HG02885 (cell line): ENCODE data around the gene PDE6B.
"Not testable (repeated sequence)": the region's sequence is repeated elsewhere in the genome, so short reads cannot be mapped to it uniquely, and the experiment has no call there.

Experiments used
- ATAC-seq: cut with Tn5 transposase; IDR thresholded peaks from one replicate; pipeline ENCODE4 v1.9.1; 2021; ENCODE audit warnings: mild to moderate bottlenecking; ENCODE audit not compliant: unreplicated experiment, poor library complexity

PDE6B gene

DNA sequence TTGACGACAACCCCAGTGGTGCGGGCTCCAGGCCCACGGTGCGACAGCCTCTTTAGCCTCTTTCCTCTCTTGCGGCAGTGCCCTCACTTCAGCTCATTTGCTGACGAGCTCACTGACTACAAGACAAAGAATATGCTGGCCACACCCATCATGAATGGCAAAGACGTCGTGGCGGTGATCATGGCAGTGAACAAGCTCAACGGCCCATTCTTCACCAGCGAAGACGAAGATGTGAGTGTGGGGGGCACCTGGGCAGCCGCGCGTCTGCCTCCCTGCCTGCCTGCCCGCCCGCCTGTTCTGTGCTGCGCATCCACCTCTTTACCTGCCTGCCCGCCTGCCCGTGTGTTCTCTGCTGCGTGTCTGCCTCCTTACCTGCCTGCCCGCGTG is 9.2 kb downstream of the PDE6B start:
- ATAC-seq: no peak

DNA sequence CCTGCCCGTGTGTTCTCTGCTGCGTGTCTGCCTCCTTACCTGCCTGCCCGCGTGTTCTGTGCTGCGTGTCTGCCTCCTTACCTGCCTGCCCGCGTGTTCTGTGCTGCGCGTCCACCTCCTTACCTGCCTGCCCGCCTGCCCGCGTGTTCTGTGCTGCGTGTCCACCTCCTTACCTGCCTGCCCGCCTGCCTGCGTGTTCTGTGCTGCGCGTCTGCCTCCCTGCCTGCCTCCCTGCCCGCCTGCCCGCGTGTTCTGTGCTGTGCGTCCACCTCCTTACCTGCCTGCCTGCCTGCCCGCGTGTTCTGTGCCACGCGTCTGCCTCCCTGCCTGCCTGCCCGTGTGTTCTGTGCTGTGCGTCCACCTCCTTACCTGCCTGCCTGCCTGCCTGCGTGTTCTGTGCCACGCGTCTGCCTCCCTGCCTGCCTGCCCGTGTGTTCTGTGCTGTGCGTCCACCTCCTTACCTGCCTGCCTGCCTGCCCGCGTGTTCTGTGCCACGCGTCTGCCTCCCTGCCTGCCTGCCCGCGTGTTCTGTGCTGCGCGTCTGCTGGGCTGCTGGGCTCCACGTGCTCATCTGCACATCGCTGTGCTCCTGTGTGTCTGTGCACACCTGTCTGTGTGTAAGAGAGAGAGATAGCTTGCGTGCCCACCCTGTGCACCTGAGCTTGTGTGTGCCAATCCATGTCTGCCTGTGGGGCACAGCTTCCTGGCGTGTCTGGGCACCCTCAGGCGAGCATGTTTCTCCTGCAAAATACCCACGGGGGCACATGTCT is 9.9 kb downstream of the PDE6B start:
- not testable (repeated sequence) for ATAC-seq

DNA sequence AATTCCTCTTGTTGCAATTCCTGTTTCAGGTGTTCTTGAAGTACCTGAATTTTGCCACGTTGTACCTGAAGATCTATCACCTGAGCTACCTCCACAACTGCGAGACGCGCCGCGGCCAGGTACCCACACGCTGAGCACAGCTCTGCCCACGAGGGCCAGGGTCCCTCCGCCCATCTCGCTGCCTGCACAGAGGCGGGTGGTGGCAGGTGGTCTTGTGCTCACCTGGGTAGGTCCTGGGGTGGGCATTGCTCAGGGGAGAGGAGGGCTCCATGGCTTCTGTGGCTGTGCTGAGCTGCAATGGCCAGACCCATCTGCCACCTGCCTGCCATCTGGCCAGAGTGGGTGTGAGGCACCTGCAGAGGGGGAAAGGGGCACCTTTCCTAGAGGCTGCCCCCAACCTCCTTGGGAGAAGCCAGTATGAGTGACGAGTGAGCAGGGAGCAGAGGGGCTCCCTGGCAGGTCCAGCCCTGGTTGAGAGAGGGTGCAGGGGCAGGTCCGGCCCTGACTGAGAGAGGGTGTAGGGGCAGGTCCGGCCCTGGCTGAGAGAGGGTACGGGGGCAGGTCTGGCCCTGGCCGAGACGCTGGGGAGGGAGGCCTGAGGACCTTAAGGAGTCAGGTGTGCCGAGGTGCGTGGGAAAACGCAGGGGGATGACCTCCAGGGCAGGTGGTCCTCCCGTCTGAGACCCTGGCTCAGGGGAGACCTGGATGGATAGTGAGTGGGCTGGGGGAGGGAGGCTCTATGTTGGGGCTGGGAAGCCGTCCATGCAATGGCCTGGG is 10.7 kb downstream of the PDE6B start:
- no peak for ATAC-seq

DNA sequence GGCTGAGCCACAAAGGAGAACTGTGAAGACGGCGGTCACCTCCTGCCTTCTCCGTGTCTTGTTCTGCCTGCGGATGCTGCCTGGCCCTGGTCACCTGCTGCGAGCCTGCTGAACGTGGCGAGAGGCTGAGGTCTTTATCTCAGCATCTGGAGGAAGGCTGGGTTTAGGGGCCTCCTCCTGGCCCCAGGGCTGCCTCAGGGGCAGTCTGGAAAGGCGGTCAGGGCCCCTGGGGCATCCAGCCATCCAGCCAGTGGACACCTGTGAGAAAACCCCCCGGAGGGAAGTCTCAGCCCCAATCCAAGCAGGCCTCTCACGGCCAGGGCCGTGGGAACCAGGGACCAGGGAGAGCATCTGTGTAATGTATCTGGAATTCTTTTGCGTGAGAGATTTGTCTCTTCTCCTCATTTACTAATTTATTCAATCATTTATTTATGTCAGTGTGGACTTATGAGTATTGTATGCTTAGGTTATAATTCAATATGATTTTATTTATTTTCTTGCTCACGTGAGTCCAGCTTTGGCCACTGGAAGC is 11.3 kb downstream of the PDE6B start:
- no peak for ATAC-seq

DNA sequence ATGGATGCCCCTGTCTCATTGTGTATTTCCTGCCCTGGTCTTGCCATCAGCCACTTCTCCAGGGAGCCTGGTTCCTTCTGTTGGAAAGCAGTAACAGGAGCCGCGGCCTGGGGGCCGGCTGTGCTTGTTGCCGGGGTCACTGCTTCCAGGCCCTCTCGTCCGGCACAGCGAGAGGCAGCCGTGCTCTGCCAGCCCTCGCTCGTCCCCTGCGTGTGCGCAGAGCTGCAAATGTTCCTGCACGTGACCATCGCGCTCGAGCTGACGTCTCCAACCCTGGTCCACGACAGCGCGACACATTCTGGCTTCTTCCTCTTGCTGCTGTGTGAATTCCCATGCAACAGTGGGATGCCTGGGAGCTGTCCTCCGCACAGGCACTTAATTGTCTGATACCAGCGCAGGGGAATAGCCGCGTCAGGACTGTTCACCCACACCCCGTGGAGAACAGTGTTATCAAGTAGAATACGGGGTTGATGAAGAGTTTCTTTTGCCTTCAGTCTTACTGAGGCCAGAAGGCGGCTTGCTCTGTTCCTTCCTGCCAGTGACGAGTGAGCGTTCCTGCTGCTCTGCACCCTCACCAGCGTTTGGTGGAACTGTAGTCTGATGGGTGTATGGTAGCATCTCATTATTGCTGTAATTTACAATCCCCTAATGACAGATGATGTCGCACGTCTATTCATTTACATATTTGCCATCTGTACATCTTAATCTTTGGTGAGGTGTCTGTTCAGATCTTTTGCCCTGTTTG is 12.3 kb downstream of the PDE6B start:
- no peak for ATAC-seq

DNA sequence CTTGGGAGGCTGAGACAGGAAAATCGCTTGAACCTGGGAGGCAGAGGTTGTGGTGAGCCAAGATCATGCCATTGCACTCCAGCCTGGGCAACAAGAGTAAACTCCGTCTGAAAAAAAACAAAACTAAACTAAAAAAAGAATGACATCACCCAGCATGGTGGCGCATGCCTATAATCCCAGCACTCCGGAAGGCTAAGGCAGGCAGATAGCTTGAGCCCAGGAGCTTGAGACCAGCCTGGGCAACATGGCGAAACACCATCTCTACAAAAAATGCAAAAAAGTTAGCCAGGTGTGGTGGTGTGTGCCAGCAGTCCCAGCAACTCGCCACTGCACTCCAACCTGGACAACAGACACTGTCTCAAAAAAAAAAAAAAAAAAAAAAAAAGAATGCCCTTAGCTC is 17.0 kb downstream of the PDE6B start:
- not testable (repeated sequence) for ATAC-seq

DNA sequence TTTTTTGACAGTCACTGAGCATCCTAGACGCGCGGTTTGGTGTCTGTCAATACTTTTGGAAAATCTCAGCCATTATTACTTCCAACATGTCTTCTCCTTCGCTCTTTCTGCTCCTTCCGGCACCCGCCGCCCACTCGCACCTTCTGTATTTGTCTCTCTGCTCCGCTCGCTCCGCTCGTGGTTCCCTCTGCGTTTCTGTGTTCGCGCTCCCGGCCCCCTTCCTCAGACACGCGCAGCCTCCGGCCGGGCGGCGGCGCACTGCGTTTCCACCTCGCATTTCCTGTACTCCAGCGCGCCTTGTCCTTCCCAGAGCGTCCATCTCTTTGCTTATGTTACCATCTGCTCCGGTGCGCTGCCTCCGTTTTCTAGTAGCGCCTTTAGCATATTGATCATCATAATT is 21.1 kb downstream of the PDE6B start:
- no peak for ATAC-seq

DNA sequence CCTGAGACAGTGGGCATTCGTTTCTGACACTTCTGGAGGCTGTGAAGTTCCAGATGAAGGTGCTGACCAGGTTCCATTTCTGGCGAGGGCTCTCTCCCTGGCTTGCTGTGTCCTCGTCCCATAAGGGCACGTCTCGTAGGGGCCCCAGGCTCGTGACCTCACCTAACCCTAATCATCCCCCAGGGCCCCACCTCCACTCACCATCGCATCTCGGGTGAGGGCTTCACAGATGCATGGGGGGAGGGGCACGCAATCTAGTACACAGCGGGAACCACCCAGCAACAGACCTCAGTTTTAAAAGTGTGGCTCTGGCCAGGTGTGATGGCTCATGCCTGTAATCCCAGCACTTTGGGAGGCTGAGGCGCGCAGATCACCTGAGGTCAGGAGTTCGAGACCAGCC is 22.1 kb downstream of the PDE6B start:
- no peak for ATAC-seq

DNA sequence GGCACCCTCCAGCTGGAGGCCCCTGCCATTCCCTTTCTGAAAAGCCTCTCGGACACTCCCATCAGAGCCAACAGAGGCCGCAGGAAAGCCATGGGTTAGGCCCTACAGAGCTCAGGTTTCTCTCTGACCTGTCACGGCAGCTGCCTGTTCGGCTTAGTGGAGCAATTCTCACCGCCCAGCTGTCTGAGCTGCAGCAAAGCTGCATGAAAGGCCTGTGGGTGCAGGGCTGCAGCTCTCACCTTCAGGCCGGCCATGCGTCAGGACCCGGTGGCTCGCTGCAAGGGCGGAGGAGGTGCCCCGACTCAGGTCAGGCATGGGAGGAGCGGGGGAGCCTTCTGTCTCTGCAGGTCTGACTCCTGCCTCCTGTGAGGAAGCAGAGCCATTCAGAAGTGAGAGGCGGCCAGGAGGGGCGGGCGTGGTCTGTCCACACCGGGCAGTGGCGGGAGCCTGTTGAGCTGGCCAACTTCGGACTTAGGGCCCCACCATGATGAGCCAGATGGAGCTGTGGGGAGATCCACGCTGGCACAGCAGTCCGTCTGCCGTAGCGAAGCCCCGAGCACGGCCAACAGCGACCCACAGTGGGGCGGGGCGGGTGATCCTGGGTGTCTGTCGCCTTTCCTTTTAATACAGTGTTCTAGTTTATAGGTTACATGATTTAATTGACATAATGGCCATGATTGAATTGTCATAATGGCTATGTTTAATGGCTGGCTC is 23.4 kb downstream of the PDE6B start:
- ATAC-seq: no peak

DNA sequence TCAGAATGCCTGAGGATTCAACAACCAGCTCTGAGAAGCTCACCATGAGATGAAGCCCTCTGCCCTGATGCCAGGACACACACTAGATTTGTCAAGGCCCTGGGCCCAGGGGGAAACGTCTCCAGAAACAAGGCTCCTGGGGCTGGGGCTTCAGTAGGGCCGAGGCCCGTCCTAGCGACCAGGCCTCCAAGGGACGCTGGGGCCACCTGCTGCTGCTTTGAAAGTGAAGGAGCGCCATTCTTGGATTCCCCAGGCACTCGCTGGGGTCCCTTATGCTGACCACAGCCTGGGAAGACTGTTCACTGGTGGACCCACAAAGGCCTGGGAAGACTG is 23.9 kb downstream of the PDE6B start:
- no peak for ATAC-seq

DNA sequence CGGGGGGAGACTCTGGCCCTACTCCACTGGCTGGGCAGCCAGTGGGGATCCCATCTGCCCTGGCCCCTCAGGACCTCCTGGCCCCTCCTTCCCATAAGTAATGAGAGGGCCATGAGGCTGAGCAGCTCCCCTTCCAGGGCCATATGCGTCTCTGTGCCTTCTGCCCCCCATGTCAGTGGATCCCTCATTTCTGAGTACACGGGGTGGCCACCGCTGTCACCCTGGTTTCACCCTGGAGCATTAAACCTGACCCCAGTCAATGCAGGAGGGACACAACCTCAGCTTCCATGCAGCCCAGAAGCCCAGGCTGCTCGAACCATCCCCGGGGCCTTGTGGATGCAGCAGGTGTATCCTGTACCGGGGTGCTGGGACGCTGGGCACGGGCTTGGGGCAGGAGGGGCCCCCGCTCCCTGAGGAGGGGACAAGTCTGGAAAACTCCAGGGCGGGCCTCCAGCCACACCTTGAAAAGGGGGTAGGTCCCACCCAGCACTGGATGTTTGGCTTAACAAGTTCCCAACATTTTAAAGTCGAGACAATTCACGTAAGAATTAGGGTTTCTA is 24.5 kb downstream of the PDE6B start:
- ATAC-seq: no peak

DNA sequence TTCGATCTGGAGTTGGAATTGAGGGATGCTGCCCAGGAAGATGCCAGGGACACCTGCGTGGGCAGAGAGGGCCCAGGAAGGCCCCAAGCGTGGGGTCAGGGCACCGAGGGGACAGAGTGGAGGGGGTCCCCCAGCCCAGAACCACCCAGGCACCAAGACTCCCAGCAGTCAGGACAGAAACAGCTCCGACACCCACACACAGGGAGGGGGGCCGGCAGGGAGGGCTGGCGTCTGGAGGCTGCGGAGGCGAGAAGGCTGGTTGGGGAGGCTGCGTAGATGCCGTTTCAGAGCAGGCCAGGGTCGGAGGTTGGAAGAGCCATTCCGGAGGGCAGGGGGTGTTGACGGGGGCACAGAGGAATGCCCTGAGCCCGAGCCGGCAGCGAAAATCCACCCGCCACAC is 25.1 kb downstream of the PDE6B start:
- no peak for ATAC-seq

DNA sequence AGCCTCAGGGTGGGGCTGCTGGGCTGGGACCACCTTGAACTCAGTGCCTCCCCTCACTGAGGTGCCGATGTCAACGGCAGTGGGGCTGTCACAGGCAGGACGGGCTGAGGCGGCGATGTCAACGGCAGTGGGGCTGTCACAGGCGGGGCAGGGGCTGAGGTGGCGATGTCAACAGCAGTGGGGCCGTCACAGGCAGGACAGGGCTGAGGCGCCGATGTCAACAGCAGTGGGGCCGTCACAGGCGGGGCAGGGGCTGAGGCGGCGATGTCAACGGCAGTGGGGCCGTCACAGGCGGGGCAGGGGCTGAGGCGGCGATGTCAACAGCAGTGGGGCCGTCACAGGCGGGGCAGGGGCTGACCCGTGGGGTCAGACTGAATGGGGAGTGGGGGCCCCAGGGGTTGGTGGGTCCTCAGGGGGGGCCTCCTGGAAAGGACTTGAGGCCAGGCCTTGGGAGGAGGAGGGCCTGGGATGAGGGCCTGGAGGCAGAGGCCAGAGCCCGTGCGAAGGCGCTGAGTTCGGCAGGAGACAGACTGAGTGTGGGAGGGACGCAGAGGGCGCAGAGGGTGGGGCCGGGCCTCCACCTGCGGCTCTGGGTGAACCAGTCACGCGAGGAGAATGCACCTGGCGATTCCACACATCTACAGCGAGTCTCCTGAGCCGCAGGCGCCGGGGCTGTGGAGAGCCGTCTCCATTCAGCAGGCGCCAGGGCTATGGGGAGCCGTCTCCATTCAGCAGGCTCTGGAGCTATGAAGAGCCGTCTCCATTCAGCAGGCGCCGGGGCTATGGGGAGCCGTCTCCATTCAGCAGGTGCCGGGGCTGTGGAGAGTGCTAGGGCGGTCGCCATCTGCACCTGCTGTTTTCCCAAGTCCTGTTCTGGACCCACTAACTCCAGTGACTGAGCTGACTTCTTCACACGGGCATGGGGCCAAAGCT is 25.8 kb downstream of the PDE6B start:
- ATAC-seq: no peak

DNA sequence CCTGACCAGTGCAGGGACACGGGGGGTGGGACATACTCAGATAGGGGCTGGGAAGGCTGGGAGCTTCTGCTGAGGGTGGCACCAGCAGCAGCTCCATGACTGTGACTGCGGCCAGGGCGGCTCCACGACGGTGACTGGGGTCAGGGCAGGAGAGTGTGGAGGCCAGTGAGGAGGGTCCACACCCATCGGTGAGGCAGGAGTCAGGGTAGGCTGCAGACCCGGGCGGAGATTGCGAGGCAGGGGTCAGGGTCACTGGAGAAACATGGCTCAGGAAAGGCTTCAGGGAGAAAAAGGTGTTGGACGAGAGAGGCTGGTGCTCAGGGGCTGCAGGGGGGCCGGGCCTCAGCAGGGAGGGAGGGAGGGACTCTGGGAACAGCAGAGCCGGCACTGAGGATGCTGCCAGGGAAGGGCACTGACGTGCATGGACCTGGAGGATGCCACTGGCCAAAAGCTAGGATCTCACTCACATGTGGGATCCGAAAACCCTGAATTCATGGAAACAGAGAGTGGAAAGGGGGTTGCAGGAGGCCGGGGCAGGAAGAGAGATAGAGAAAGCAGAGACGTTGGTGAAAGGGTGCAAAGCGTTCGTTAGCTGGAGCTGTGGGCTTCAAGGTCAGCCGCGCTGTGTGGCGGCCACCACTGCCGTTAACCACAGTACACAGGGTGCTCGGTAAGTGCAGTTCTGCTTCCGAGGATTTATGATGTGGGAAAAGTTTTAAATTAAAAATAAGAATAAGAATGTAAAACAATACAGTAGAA is 26.7 kb downstream of the PDE6B start:
- no peak for ATAC-seq

DNA sequence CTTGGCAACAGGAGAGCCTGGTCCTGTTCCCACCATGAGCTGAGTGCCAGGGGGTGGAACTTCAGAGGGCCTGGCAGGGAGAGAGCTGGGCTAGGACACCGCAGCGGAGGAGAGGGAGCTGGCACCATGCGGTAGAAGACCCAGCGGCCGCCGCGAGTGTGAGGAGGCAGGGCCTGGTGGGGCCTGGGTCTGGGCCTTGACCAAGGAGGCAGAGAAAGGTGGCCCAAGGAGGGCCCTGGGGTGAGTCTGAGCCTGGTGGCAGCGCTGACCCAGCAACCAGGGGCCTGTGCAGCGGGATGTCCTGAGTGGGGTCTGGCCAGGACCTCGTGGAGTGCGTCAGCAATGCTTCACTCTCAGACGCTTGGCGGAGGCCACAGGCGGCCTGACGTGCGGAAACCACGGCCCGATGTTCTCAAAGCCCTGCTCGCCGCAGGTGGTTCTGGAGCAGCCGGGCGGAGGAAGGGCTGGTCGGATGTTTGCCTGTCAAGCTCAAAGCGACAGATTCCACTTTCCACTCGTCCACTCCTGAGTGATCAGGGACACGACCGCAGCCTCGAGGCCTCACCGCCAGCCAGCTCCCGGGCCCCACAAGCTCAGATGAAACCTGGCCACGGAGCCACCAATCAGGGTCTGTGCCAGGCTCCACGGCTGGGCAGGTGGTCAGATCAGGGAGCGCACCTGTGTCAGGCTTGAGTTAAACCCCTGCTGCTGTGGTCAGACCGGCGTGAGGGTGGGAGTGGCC is 27.9 kb downstream of the PDE6B start:
- no peak for ATAC-seq

DNA sequence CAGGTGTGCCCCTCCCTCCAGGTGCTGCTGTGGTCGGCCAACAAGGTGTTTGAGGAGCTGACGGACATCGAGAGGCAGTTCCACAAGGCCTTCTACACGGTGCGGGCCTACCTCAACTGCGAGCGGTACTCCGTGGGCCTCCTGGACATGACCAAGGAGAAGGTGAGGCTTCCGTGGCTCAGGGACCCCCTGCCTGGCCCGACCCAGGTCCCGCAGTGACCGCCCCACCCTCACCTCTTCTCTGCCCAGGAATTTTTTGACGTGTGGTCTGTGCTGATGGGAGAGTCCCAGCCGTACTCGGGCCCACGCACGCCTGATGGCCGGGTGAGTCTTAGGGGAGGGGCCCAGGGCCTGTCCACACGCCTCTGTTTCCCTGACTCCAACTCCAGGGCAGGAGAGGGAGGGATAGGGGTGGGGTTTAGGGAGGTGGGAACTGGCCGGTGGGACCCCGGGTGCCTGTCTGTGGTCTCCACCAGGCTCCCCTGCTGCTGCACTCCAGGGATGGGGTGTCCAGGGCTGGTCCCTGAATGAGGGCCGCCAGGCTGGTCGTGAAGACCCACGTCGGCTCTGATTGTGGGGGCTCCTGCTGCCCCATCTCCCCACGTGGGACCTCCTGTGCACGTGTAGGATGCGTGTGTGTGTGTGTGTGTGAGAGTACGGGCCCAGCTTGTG is 28.6 kb downstream of the PDE6B start:
- no peak for ATAC-seq

DNA sequence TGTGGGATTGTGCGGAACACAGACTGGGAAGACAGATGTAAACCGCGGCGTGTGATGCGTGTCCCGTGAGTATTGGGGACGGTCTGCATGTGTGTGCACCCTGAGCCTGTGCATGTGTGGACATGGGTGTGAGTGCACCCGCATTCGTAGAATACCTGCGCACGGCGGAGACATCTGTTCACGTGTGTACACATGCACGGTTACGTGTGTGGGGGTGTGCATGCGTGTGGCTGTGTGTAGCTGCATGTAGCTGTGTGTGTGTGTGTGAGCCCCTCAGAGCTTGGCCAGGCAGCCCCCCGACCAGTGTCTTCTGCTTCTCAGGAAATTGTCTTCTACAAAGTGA is 29.1 kb downstream of the PDE6B start:
- ATAC-seq: no peak
